IPS-18c (cell line): ENCODE data around the gene KRTDAP.
"Not testable (repeated sequence)": the region's sequence is repeated elsewhere in the genome, so short reads cannot be mapped to it uniquely, and the experiment has no call there.

ENCODE experiments used
- H3K4me3 ChIP-seq: 2 replicates; pipeline ENCODE4 v1.7.0; 2013; ENCODE audit warnings: low read depth, mild to moderate bottlenecking, low read length, moderate library complexity; ENCODE audit not compliant: insufficient read depth
- H3K9me3 ChIP-seq: one replicate; pipeline ENCODE4 v1.6.1; 2013; ENCODE audit warnings: mild to moderate bottlenecking, low read length, moderate library complexity; ENCODE audit not compliant: control insufficient read depth, insufficient read depth

The KRTDAP gene

DNA sequence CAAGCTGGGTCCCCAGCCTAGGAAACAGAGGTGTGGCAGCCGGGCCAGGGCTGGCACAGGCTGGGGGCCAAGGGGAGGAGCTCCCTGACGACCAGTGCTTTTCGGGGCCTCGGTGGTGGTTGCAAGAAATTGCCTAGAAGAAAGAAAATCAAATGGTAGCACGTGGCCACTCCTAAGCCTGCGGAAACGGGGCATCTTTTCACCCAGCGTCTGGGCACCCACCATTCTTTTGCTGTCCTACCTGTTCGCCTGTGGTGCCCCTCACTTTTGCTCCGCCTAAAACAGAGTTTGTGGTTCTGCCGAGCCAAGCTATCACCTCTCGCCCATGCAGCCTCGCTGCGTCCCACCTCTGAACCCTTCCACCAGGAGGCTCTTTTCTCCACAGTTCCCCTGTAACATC is 7.1 kb upstream of the KRTDAP start:
- Histone ChIP-seq H3K9me3 (peaks cover 2% of the 10 kb centered on the region), H3K4me3 (no peak overlapping the region)

DNA sequence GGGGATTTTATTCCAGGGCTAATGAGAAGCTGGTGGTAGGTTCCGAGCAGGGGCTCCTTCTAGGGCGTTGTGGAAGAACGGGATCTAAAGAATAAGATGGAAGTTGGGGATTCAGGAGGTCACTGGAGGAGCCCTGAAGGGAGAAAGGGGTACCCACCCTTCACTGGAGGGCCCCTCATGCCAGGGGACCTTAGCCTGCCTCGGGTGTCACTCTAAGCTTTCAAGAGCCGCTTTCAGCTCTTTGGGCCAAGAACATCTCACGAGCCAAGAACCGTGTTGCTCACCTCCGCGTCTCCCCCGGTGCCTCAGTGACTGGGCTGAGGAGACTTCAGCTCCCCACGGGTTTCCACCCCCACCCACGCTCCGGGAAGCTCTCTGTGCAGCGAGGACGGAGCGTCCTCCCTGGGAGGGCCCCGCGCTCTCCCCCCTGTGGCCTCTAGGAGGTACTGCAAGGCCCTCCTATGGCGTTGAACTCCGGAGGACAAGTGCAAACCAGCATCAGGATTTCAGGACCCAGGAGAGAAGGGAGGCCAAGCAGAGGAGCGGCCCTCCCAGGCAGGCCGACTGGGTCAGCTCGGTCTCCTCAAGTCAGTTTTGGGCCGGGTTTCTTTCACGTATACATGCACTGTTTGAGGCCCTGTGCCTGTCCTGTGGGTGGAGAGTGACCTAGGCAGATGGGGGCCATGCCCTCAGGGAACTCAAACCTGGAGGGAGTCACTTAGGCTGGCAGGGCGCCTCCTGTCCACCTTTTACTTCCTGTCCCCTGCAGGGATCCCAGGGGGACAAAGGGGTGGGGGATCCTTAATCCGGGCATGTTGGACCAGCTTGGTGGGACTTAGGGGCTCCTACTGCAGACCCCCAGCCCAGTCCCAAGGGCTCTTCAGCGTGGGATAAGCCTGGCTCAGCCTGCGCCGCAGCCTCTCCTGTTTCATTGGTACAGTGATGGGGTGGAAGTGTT is 5.1 kb upstream of the KRTDAP start:
- Histone ChIP-seq H3K4me3 (no peak overlapping the region), H3K9me3 (peaks cover 2% of the 10 kb centered on the region)

DNA sequence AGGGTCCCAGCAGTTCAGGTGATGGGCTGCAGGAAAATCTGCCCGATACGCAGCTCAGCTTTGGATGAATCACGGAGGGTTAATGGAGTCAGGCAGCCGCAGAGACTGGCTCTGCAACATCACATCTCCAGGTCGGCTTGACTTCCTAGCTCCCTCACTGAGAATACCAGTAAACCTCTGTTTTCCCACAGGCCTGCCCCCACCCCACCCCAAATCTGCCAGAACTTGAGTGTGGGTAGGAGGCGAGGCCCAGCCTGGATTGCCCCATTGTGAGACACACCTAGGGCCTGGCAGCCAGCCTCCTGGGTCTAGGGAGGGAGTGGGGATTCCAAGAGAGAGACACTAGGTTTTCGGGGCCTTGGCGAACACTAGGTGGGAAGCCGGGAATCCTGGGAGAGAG is 3.7 kb upstream of the KRTDAP start:
- H3K4me3 ChIP-seq: no peak overlapping the region
- H3K9me3 ChIP-seq: peaks cover 2% of the 10 kb centered on the region

DNA sequence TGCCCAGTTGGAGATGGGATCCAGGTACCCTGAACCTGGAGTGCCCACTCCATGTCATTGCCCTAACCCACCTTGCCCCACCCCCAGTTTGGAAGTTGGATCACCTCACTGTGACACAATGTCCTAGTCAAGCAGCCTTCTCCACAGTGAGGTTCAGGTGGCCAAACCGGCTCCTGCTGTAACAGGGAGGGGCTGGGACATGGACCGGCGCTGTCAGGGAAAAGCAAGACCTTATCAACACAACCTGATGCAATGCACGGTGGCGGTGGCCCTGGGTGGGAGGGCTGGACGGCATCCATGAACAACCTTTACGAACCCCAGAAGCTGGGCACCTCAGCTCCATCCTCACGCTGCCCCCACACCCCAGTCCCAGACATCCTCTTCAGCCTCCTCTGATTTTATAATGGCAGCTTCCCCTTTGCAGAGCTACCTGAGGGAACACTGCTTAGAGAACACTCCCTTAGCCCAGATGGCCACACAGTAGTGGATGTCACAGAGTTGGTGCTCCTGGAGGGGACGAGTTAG is 1.6 kb upstream of the KRTDAP start:
- no peak overlapping the region for H3K4me3 ChIP-seq
- H3K9me3 ChIP-seq: no peaks in the 10 kb centered on the region

DNA sequence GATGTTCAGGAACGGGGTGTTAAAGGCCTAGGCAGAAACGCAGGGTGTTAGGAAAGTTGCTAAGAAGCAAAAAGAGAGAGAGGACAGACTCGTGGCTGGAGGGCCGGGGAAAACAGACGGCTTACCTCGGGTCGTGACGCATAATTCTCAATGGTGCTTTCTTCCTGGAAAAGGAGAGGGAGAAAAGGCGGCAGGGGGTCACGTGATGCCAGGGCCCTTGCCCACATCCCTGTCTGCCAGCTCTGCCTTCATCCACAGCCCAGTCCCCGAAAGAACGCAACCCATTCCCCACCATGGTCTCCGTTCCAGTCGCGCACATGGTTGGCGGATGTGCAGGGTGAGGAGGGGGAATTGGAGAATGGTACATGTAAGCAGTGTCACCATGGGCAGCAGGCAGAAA is 1.6 kb downstream of the KRTDAP start:
- H3K4me3 ChIP-seq: no peak overlapping the region
- no peaks in the 10 kb centered on the region for H3K9me3 ChIP-seq

DNA sequence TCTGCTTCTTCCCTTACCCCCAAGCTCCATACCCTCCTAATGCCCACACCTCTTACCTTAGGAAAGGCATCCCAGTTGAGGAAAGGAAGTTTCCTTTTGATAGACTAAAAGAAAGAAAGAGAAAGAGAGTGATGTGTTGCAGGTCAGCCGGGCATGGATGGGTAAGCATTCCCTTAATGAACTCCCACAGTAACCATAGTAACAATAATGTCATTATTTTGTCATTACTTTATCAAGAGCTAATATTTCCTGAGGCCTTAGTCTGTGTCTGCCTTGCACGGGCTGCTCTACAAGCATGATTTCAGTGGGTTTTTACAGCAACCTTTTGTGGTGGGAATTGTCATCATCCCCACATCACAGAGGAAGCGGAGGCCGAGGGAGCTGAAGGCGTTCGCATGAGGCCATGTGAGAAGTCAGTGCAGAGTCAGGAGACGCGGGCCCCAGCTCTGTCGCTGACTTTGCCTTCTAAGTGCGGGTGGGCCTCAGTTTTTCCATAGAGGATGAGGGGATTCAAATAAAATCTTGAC is 2.5 kb downstream of the KRTDAP start:
- Histone ChIP-seq H3K4me3 (no peak overlapping the region), H3K9me3 (no peaks in the 10 kb centered on the region)

DNA sequence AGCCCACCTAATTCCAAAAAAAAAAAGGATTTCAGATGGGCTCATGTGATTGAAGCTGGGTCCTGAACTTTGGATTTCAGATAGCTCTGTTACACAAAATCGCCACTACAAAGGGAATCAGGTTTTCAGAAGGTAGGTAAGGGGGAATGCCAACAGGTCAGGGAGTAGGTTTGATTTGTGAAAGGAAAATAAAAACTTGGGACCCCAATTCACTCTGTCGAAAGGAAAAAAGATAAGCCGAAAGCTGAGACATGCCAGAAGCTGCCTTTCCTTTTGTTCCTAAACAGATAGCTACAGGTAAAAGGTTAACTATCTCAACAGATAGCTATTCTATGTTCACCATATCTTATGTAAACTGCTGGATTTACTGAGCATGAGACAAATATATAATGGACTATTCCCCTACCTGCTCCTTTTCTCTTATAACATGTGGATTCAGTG is 4.0 kb downstream of the KRTDAP start:
- Histone ChIP-seq H3K9me3 (no peaks in the 10 kb centered on the region), H3K4me3 (no peak overlapping the region)

DNA sequence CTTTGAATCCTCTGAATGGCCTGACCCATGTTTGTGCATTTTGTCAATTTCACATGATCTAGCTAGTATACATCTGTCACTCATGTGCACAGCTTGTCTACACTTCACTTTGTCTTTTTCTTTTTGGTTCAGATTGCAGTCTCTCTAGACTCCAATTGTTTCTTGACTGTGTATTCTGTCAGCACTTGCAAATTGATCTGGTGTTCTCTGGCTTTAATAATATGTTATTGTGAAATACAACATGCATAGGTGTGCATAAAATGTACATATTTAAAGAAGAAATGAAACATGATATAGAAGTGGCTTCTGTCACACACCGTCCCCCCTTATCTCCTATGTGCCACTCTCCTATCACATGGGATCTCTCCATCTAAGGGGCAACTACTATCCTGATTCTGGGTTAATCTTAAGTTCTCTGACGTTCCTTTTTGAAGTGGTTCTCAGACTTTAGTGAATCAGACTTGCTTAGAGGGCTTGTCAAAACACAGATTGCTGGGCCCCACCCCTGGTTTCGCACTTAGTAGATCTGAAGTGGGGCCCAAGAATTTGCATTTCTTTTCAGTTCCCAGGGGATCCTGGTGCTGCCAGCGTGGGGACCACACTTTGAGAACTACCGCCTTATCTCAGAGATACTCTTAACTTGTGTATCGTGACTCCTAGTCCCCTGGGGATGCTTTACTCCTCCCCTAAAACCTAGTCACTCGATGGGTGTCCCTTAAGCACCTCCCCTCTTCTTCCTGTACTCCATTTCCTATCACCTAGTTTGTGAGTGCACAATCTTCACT is 5.8 kb downstream of the KRTDAP start:
- H3K4me3 ChIP-seq: no peak overlapping the region

DNA sequence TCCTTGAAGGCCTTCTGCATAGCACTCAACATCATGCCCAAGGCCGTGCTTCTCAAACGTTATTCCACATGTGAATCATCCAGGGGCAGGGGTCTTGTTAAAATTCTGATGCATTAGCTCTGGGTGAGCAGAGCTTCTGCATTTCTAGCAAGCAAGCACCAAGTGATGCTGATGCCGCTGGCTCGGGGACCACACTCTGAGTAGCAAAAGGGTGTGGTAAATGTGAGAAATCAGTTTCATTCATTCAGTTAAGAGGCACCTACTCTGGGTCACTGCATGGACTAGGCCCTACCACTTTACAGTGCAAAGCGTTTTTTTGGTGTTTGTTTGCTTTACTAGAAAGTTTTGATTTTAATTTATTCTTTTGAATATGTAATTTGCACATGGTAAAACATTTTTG is 7.2 kb downstream of the KRTDAP start:
- H3K4me3 ChIP-seq: no peak overlapping the region
- H3K9me3 ChIP-seq: no peaks in the 10 kb centered on the region

More for the DNA sequence above, 5.8 kb downstream of the KRTDAP start:
- no peaks in the 10 kb centered on the region for H3K9me3 ChIP-seq

DNA sequence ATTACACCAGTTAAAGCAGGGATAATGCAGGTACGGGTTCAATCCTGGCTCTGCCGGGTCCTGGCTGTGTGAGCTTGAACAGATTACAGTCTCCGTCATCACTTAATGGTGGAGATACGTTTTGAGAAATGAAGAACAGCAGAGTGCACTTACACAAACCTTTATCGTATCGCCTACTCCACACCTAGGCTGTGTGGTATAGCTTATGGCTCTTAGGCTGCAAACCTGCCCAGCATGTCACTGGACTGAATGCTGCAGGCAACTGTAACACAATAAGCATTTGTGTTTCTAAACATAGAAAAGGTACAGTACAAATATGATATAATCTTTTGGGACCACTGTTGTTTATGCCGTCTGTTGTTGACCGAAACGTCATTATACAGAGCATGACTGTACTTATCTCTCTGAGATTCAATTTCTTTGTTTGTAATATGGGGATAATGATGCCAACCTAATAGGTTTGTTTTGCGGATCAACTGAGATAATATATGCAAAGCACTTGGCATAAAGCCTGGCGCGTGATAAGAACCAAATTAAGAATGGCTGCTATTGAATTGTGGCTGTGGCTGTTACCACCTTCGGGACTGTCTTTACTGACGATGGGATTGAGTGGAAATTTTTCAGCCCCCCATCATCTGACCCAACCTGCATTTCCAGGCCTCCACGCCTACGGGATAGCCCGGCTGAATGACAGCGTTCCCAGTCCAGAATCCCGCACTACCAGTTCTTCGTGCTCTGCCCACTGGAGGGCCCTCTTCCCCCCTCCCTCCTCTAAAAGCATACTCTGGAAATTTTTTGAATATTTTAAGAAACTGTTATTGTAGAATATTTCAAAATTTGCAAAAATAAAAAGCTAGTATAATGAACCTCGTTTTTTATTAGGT is 11.2 kb downstream of the KRTDAP start:
- Histone ChIP-seq H3K4me3 (no peak overlapping the region), H3K9me3 (no peaks in the 10 kb centered on the region)

DNA sequence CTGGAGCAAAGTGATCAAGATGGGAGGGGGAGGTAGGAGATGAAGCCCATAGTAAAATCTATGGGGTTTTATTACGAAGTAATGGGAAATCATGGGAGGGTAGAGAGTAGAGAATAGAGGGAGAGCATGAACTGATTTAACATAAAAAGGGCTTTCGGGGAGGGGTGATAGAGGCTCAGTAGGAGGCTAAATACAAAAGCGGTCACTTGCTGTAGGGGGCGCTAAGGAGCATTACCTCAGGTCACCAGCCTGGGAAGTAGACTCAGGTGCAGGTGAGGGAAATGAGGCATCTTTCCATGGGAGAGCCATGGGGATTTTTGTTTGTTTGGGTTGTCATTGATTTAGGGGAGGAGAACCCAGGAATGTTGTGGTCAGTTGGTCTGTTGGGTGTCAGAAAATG is 14.1 kb downstream of the KRTDAP start:
- Histone ChIP-seq H3K4me3 (no peak overlapping the region), H3K9me3 (no peaks in the 10 kb centered on the region)

DNA sequence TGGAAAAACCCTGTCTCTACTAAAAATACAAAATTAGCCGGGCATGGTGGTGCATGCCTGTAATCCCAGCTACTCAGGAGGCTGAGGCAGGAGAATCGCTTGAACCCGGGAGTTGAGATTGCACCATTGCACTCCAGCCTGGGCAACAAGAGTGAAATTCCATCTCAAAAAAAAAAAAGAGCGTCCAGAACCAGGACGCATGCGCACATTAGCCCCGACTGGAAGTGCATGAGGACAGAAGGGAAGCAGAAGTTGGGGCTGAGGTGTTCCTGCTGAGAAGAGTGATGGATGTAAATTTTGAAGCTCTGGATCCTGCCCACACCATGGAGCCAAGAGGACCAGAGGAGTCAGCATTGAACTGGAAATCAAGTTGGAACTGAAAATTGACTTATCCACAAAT is 15.7 kb downstream of the KRTDAP start:
- not testable (repeated sequence) for H3K9me3 ChIP-seq, H3K4me3 ChIP-seq

DNA sequence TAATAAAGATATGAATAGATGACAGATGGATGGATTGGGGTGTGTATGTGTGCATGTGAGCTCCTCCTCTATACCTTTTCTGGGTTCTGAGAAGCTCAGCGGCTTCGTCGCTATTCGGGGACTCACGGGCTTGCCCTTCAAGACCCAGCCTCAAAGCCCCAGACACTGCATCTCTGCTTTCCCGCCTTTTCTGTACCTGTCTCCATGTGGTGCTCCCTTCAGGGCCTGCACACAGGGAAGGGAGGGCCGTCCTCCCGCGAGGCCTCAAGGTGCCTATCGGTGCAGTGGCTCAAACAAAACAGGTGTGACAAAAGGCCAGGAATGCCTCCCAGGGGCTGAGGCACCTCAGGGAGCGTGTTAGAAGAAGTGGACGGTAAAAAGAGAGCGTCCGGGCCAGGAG is 16.2 kb downstream of the KRTDAP start:
- Histone ChIP-seq H3K9me3 (no peaks in the 10 kb centered on the region), H3K4me3 (no peak overlapping the region)

DNA sequence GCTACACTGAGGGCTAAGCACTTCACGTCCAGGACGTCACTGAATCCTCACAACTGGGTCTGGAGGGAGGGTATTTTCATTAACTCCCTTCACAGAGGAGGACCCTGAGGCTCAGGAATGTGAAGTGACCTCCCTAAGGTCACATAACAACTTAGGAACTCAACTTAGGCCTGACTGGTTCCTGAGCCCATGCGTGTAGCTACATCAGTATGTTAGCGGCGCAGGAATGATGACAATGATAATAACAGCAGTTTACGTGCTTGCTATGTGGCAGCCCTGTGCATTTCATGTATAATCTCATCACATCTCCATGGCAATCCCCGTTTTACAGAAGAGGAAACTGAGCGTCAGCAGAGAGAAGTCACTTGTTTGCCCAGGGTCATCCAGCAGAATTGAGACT is 18.3 kb downstream of the KRTDAP start:
- H3K9me3 ChIP-seq: no peaks in the 10 kb centered on the region
- no peak overlapping the region for H3K4me3 ChIP-seq

DNA sequence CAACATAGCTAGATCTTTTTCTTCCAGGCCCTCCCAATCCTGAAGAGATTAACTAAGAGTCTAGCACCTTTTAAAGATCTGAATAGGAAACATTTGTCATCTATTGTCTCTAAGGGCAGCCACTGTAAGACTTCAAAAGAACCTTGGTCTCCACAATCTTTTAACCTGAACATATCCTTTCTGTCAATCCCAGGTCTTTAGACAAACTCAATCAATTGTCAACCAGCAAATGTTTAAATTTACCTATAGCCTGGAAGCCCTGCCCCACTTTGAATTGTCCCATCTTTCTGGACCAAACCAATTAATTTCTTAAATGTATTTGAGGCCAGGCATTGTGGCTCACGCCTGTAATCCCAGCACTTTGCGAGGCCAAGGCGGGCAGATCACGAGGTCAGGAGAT is 19.2 kb downstream of the KRTDAP start:
- H3K9me3 ChIP-seq, H3K4me3 ChIP-seq: not testable (repeated sequence)

DNA sequence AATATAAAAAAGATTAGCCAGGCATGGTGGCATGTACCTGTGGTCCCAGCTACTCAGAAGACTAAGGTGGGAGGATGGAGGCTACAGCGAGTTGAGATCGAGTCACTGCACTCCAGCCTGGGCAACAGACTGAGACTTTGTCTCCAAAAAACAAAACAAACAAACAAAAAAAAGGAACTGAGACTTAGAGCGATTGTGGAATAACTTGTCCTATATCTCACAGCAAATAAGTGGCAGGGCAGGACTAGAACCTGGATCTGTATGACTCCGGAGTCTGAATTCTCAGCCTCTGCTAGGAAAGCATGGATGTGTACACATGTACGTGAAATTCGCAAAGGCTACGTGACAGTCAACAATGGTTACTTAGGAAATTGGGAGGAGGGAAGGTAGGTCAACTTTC is 20.1 kb downstream of the KRTDAP start:
- Histone ChIP-seq H3K4me3 (no peak overlapping the region), H3K9me3 (no peaks in the 10 kb centered on the region)

DNA sequence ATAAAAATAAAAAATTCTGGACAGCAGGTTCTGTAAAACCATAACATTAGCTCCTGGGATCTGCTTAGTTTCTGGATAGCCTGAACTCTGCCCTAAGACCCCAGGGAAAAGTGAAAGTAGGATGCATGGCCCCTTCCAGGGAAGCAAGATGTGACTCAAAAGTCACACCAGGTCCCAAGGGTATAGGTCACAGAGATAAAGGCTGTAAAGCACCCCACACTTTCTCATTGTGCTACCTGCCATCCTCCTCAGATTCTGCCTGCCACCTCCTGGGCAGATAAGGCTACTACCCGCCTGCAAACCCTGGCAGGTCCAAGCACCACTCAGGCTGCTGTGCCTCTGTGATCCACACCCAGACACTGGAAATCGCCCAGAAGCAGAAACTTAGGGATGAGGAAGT is 21.6 kb downstream of the KRTDAP start:
- H3K4me3 ChIP-seq: no peak overlapping the region
- H3K9me3 ChIP-seq: no peaks in the 10 kb centered on the region
